ENCODE measurements around the gene CPEB1.

DNA sequence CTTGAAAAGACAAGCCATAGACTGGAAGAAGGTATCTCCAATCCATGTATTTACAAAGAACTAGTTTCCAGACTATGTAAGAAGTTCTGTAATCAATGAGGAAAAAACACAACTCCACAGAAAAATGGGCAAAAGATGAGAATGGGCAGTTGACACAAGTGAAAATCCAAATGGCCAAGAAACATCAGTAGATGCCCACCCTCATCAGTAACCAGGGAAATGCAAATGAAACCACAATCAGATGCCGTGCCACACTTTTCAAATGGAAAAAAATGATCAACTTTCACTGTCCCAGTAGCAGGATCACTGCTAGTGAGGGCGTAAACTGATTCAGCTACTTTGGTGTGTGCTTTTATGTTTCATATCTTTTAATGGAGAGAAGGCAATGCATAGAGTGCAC, 4.5 kb upstream of the CPEB1 start:
- TF ChIP-seq, protein P1, sequence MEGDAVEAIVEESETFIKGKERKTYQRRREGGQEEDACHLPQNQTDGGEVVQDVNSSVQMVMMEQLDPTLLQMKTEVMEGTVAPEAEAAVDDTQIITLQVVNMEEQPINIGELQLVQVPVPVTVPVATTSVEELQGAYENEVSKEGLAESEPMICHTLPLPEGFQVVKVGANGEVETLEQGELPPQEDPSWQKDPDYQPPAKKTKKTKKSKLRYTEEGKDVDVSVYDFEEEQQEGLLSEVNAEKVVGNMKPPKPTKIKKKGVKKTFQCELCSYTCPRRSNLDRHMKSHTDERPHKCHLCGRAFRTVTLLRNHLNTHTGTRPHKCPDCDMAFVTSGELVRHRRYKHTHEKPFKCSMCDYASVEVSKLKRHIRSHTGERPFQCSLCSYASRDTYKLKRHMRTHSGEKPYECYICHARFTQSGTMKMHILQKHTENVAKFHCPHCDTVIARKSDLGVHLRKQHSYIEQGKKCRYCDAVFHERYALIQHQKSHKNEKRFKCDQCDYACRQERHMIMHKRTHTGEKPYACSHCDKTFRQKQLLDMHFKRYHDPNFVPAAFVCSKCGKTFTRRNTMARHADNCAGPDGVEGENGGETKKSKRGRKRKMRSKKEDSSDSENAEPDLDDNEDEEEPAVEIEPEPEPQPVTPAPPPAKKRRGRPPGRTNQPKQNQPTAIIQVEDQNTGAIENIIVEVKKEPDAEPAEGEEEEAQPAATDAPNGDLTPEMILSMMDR (IDR thresholded peaks at IDR 0.05; ENCODE audit: insufficient read depth, low read length, poor library complexity, severe bottlenecking): no peak
- TF ChIP-seq EZH2phosphoT487 (conservative IDR thresholded peaks at IDR 0.05; ENCODE audit: low read length): no peak

Measured in SU-DHL-6 (cell line).